GM18502 (cell line): Measurements from ENCODE around the gene PROCA1.
A peak's percentile ranks its signal among the peaks of the same experiment; 100 is the strongest.

Source experiments
- ATAC-seq: cut with Tn5 transposase; IDR thresholded peaks from one replicate; pipeline ENCODE4 v1.9.1; 2021; ENCODE audit warnings: mild to moderate bottlenecking; ENCODE audit not compliant: unreplicated experiment, poor library complexity

The PROCA1 gene, protein sequence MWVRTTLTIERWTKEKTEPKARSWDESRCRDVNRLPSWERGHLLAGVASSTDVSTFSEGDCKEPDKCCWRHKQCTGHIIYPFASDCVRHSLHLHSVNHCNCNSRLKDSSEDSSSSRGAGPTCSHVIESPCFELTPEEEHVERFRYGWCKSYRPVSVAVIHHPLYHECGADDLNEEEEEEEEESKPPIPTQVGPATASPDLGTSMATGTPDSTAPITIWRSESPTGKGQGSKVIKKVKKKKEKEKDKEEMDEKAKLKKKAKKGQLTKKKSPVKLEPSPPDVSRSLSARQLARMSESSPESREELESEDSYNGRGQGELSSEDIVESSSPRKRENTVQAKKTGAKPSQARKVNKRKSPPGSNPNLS

DNA sequence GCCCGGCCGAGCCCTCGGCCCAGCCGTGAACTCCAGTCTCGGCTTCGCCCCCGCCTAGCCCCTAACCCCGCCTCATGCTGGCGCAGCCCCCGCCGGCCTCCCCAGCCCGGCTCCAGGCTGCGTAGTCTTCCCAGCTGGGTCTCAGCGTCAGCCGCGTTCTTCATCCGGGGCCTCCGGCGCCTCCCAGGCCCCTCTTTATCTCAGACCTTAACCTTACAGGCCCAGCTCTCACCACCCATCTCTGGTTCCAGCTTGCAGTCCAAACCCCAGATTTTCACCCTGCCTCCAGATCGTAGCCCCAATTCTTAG lies at the start of gene PROCA1:
TSS of gene PROCA1 (minus strand) at position 166 of the 309 bp plus-strand sequence. CDS start 228 bp downstream, outside the sequence.
- ATAC-seq: peak; percentile 27

DNA sequence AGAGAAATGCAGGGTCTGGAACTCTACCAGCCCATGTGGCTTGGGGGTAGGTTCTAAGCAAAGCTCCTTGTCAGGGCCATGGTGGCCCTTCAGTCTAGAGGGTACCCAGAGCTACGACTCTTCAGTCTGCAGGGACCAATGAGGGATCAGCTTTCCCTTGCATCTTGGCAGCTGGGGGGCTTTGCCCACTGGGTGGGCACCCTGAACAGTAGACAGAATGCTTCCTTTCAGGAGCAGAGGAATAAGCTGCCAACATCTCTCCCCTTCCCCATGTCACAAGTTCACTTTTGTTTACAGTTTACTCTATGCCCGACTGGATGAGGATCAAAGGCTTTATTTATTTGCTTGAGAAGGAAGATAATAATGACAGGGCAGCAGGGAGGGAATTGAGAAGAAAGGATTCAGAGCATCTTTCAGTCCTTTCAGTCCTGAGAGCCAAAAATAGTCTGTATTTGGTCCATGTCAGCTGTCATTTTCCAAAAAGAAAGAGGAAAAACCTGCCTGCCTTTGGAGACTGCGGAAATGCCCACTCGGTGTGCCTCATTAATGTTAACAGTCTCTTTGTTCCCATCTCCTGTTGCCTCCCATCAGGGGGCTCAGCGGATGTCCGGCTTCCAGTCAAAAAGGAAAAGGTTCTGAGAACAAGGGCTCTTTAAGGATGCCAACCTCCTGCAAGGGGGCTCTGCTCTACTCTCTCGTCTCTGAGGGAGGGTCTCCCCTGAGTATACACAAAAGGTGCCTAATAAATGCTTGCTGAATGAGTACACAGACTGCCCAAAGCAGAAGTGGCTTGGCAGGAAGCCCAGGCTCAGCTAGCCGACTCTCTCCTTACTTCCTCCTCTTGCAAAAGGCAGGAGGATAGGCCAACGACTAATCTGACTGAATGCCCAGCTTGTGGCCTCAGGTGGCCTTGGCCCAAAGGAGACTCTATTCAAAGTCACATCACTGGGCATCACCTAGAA lies 49.2 kb upstream of the PROCA1 start:
- ATAC-seq: no peak

DNA sequence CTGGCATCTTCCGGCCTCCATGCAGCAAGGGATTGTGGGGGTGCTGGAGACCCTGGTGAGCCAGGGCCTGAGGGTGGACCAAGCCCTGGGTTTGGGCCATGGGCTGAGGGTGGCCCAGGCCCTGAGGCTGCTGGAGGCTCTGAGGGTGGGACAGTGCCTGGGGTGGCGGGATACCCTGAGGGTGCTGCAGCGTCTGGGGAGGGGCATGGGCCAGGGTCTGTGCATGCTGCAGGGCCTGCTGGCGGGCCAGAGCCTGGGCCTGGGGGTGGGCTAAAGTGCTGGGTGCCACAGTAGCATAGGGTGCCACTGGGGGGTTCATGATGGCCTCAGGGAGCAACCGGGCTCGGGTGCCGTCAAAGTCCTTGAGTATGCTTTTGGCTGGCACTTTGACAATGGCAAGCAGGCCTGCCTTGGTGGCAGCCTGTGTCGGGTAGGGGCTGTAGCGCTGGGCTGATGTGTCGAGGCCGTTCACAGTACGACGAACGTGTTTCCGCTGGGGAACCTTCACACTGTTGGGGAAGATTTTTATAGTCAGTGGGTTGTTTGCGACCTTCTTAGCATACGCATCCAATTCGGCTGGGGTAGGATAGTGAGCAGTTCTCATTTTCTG lies 47.7 kb upstream of the PROCA1 start:
- no peak for ATAC-seq

DNA sequence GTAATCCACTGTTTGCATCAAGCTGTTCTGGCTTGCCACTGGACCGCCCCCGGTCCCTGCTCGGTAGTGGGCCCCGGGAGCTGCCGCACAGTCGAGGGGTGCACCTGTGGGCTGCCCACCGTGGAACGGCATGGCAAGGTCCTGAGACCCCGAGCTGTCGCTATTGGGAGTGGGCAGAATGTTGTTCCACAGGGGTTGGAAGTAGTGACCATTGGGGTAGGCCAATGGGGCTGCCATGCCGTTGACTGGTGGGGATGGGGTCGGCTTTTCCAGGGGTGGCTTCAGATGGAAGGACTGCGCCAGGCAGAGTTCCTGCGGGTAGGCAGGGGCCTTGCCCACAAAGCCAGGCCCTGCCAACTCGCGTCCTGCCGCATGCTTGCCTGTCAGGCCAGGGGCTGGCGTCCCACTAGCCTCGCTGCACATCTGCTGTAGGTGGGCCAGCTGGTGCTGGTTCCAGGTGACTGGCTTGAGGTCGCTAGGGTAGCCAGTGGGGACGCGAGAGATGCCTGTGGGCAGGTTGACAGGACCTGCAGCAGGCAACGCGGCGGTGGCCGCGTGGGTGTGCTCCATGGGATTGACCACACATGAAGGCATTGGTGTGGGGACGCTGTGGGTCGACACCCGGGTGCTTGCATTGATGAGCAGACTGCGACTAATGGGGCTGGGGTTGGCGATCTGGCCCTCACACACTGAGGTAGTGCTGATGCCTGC lies 46.9 kb upstream of the PROCA1 start:
- no peak for ATAC-seq

DNA sequence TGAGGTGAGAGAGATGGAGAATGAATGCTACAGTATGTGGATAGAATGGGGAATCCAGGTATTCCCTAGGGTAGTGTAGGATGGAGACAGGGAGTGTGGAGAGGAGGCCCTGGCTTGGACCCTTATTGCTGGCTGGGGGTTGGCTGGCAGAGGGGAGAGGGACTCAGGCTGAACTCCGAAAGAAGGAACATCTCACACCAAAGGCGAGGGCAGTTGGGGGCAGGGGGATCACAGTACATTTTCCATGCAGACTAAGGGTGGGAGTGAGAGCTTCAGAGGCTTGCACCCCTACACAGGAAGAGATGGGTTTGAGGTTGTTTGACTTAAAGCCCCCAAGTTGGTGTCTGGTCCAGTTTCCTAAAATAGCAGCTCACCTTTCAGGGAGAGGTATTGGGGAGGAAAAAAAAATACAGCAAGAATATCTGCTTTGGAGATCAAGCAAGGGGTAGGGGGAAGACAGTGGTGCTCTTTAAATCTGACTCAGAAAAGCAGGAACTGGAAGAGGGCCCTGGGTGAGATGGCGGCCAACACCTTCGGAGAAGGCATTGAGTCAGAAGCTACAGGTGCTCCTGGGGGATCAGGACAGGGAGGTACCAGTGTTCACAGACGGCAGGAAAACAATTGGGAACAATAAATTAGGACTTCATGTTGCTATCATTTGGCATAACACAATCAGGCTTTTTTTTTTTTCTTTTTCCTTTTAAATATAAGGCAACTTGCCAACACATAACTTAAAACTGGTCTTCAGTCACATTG lies 44.5 kb upstream of the PROCA1 start:
- ATAC-seq: no peak

DNA sequence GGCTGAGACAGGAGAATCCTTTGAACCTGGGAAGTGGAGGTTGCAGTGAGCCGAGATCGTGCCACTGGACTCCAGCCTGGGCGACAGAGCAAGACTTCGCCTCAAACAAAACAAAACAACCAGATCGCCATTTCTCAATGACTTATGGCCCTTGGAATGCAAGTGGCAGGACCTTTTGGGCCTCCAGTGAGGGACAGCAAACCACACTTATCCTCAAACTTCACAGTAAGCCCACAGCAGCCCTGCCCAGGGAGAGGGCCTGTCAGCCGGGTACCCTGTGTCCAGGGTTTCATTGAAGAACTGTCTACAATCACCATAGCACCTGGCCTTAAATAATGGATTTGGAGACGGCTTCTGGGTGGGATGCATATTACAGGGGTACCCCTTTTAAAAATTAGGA lies 43.8 kb upstream of the PROCA1 start:
- ATAC-seq: no peak

DNA sequence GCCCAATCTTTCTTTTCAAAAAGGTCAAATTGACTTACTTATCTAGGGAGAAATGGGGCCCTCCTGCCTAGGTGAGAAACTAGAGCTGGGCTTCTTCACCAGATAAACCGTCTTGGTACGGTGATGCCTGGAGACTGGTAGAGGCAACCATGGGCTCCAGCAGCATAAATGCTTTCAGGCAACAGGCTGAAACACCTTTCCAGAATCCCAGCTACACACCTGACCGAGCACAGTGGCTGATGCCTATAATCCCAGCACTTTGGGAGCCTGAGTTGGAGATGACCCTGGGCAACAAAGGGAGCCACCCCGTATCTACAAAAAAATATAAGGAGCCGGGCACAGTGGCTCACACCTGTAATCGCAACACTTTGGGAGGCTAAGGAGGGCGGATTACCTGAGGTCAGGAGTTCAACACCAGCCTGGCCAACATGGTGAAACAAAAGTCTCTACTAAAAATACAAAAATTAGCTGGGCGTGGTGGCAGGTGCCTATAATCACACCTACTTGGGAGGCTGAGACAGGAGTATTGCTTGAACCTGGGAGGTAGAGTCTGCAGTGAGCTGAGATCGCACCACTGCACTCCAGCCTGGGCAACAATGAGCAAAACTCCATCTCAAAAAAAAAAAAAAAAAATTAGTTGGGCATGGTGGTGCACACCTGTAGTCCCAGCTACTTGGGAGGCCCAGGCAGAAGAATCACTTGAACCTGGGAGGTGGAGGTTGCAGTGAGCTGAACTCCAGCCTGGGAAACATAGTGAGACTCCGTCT lies 40.1 kb upstream of the PROCA1 start:
- ATAC-seq: no peak

DNA sequence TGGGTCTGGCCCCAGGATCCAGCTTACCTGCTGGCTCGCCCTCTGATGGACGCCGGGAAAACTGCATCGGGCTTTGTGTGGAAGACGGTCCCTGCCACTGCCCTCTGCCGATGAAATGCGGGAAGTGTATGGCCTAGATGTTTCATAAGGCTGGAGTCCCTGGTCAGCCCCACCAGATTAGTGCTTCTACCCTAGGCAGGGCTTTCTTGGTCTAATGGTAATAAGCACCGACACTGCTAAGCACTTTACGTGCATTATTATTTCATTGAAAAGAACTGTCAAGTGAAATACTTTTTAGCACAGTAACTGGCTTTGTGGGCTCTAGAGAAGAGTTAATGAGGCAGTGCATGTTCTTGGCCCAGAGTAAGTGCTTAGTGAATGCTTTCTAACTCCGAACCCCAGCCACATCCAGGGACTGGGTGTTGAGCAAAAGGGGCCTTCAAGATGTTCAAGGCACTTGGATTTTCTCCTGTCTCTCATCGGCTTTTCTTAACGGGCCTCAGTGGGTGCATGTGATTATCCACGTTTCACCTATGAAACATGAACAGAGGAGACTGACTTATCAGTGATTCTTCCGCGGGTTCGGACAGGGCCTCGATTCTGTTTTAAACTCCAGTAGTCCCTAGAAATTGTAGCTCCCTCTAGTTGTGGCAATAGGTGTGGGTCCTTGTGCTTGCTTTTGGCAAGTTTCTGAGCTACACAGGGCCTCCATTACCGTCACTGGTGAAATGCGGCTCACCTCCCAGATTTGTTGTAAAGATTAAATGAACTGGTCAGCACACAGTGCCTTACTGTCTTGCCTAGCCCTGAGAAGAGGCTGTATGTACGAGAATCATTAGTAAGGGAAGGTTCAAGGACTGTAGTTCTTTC lies 38.7 kb upstream of the PROCA1 start:
- peak; percentile 69 for ATAC-seq

DNA sequence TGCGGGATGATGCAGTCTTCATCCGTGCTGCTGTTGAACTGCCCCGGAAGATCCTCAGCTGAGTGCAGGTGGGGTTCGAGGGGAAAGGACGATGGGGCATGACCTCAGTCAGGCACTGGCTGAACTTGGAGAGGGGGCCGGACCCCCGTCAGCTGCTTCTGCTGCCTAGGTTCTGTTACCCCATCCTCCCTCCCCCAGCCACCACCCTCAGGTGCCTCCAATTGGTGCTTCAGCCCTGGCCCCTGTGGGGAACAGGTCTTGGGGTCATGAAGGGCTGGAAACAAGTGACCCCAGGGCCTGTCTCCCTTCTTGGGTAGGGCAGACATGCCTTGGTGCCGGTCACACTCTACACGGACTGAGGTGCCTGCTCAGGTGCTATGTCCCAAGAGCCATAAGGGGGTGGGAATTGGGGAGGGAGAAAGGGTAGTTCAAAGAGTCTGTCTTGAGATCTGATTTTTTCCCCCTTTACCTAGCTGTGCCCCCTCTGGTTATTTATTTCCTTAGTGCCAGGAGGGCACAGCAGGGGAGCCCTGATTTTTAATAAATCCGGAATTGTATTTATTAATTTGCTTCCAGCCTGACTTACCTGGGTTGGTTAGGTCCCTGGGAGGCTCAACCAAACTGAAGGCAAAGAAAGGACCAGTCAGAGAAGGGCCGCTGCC lies 38.0 kb upstream of the PROCA1 start:
- no peak for ATAC-seq

DNA sequence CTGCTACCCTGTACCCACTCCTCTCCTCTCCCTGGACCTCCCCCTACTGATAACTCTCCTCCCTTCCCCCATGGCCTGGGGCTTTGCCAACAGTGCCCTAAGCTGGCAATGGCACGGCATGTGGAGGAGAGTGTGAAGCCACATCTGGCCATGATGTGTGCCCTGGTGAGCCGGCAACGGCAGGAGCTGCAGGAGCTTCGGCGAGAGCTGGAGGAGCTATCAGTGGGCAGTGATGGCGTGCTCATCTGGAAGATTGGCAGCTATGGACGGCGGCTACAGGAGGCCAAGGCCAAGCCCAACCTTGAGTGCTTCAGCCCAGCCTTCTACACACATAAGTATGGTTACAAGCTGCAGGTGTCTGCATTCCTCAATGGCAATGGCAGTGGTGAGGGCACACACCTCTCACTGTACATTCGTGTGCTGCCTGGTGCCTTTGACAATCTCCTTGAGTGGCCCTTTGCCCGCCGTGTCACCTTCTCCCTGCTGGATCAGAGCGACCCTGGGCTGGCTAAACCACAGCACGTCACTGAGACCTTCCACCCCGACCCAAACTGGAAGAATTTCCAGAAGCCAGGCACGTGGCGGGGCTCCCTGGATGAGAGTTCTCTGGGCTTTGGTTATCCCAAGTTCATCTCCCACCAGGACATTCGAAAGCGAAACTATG lies 37.3 kb upstream of the PROCA1 start:
- ATAC-seq: no peak

DNA sequence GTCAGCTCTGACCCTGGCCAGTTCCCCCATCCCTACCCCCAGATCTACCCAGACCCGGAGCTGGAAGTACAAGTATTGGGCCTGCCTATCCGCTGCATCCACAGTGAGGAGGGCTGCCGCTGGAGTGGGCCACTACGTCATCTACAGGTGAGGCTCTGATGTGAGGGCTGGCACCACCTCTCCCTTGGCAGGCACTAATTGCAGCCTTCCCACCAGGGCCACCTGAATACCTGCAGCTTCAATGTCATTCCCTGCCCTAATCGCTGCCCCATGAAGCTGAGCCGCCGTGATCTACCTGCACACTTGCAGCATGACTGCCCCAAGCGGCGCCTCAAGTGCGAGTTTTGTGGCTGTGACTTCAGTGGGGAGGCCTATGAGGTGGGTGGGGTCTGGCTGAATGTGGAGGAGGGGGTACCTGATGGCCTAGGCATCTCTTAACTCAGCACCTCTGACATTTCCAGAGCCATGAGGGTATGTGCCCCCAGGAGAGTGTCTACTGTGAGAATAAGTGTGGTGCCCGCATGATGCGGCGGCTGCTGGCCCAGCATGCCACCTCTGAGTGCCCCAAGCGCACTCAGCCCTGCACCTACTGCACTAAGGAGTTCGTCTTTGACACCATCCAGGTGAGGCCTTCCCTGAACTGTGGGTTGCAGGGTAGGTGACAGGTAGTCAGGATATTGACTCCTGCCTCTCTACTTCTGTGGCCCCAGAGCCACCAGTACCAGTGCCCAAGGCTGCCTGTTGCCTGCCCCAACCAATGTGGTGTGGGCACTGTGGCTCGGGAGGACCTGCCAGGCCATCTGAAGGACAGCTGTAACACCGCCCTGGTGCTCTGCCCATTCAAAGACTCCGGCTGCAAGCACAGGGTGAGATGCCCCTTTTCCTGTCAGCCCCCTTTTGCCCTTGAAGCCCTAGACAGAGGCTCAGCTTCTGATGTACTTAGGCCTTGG lies 36.4 kb upstream of the PROCA1 start:
- no peak for ATAC-seq

DNA sequence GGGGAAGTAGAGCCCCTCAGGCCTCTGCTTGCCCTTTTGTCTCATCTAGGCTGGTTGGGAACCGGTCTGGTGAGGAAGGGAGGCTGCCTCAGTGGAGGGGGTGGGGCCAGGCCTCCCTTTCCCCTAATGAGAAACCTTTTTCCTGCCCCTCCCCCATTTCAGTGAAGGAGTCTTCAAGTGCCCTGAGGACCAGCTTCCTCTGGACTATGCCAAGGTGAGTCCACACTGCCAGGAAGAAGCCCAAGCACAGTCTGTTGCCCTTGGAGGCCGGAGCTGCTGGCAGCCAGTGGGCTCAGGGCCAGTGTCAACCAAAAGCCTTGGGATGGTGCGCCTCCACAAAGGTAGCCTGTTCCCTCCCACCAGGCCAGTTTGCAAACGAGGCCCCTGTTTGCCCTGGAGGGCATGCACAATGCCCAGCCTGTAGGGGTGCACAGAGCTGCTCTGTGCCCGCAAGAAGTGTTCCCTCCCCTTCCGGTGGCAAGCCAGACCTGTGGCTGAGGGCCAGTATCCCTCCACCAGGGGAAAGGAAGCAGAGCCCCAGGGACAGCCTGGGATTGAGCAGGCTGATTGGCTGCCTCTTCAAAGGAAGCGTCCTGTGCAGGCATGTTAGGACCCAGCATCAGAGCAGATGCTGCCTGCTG lies 35.5 kb upstream of the PROCA1 start:
- ATAC-seq: no peak

DNA sequence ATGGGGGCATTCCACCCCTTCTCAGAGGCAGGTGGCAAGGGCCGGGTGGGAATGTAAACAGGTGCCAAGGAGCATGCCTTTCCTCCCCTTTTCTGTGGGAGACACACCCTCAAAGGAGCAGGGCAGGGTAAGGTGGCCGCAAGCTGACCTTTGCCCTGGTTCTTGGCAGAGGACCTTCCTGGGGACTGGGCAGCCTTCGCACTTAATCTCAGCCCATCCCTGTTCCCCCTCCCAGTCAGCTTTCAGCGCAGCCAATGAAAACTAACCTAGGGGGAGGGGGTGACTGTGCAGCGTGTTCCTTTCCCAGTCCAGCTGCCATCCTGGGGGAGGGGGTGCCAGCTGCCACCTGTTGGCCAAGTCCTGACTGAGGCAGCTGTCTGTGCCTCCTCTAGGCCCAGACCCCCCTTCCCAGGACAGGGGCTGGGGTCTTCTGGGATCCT lies 34.9 kb upstream of the PROCA1 start:
- ATAC-seq: no peak

DNA sequence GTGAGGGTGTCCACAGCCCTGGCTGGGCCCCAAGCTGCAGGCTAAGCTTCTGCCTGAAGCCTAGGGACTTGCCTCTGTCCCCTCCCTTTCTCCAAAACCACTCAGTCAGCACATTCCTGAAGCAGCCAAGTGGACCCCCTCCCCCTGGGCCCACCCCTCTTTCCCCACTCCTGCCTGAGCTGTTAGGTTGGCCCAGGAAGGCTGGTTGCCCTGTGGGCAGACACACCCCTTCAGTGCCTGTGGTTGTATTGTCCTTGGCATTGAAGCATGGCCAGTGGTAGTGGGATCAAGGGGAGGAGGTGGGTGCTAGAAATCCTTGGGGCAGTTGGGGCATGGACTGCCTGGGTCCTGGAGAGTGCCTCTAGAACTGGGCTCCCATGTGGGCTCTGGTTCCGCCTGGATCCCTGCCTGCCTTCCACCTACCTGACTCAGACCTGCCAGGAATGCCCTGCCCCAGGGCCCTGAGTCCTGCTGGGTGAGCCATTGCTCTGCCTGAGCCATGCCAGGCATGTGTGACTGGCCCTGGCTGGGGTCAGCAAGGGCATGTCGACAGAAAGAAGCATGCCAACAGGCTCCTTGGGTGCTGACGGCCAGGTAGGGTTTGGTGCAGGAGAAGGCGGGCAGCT lies 34.2 kb upstream of the PROCA1 start:
- ATAC-seq: no peak
